ENCODE measurements around the gene C1orf74.
A peak's percentile ranks its signal among the peaks of the same experiment; 100 is the strongest.
"Not testable (repeated sequence)": the region's sequence is repeated elsewhere in the genome, so short reads cannot be mapped to it uniquely, and the experiment has no call there.

C1orf74 gene

GRCh38 chr1:209802117-209802779 lies 17.9 kb upstream of the C1orf74 start:
- Histone ChIP-seq H3K4me2 (ENCODE audit: low read length) (no peak overlapping the region), H3K79me2 (ENCODE audit: insufficient read depth, low read length) (no peaks in the 10 kb centered on the region), H3K4me3 (ENCODE audit: low read depth, low read length, poor library complexity, severe bottlenecking) (no peak overlapping the region), H3K9me3 (ENCODE audit: low read length) (no peaks in the 10 kb centered on the region), H3K9me2 (ENCODE audit: low read depth, low read length) (no peaks in the 10 kb centered on the region), H3K27me3 (ENCODE audit: insufficient read depth, low read length) (no peaks in the 10 kb centered on the region), H3K9ac (ENCODE audit: low read length) (no peak overlapping the region), H3F3A (ENCODE audit: insufficient read depth, low read length) (no peaks in the 10 kb centered on the region), H3K4me1 (ENCODE audit: insufficient read depth, low read length, severe bottlenecking) (peaks cover 4% of the 10 kb centered on the region), H4K20me1 (ENCODE audit: insufficient read depth, low read length) (no peaks in the 10 kb centered on the region), H2AFZ (ENCODE audit: low read length) (no peak overlapping the region), H3K36me3 (ENCODE audit: insufficient read depth, low read length) (no peaks in the 10 kb centered on the region), H3K27ac (ENCODE audit: low read depth, low read length, poor library complexity, severe bottlenecking) (no peak overlapping the region)
- no peak for TF ChIP-seq CTCF (IDR thresholded peaks at IDR 0.05; ENCODE audit: low read length)

DNA sequence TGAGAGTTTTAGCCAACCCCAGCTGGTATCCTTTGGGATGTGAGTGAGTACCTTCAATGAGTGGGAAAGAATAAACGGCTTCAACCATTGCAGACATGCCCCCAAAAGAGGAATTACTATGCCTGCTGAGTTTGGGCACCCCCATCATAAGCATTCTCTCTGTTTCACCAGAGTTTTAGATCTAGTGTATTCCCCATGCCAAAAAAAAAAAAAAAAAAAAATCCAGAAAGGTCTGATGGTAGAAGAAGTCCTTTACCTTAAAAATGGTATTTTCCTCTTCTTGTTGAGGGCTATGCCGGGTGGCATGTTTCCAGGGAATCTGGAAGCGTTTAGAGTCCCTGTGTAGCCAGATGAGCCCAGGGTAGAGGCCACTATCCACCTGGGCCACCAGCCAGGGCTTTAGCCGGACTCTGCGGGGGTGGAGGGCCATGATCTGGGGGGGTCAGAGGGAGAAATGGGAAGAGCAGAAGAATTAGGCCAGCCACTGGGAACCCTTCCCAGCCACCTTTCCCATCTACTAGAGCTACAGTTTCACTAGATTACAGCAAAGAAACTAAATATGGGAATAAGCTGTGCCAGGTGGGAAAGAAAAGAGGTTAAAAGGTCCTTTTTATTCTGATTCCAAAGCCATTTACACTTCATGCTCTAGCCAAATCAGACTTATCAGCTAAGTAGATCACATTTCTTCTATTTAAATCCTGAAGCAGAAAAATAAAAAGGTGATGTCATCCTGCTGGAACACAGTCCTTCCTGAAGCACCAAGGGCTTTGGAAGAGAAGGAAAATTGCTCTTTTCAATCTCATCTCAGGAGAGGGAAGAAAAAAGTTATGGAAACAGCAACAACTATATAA lies 16.9 kb upstream of the C1orf74 start:
- Histone ChIP-seq H3K4me3 (ENCODE audit: low read depth, low read length, poor library complexity, severe bottlenecking) (no peak overlapping the region), H3K4me2 (ENCODE audit: low read length) (no peak overlapping the region), H2AFZ (ENCODE audit: low read length) (no peak overlapping the region), H3K79me2 (ENCODE audit: insufficient read depth, low read length) (no peaks in the 10 kb centered on the region), H3F3A (ENCODE audit: insufficient read depth, low read length) (no peaks in the 10 kb centered on the region), H3K27me3 (ENCODE audit: insufficient read depth, low read length) (no peaks in the 10 kb centered on the region), H3K36me3 (ENCODE audit: insufficient read depth, low read length) (no peaks in the 10 kb centered on the region), H4K20me1 (ENCODE audit: insufficient read depth, low read length) (no peaks in the 10 kb centered on the region), H3K9me2 (ENCODE audit: low read depth, low read length) (no peaks in the 10 kb centered on the region), H3K9ac (ENCODE audit: low read length) (no peak overlapping the region), H3K27ac (ENCODE audit: low read depth, low read length, poor library complexity, severe bottlenecking) (no peak overlapping the region), H3K4me1 (ENCODE audit: insufficient read depth, low read length, severe bottlenecking) (peaks cover 1% of the 10 kb centered on the region), H3K9me3 (ENCODE audit: low read length) (no peaks in the 10 kb centered on the region)
- no peak for TF ChIP-seq CTCF (IDR thresholded peaks at IDR 0.05; ENCODE audit: low read length)
- no peak for TF ChIP-seq EZH2 (IDR thresholded peaks at IDR 0.05; ENCODE audit: borderline replicate concordance, low read length)

GRCh38 chr1:209797978-209798639 lies 13.8 kb upstream of the C1orf74 start:
- Histone ChIP-seq H3K4me2 (ENCODE audit: low read length) (no peak overlapping the region), H3K79me2 (ENCODE audit: insufficient read depth, low read length) (no peaks in the 10 kb centered on the region), H3F3A (ENCODE audit: insufficient read depth, low read length) (no peaks in the 10 kb centered on the region), H3K9ac (ENCODE audit: low read length) (no peak overlapping the region), H3K9me2 (ENCODE audit: low read depth, low read length) (no peaks in the 10 kb centered on the region), H4K20me1 (ENCODE audit: insufficient read depth, low read length) (no peaks in the 10 kb centered on the region), H3K9me3 (ENCODE audit: low read length) (no peaks in the 10 kb centered on the region), H3K4me3 (ENCODE audit: low read depth, low read length, poor library complexity, severe bottlenecking) (no peak overlapping the region), H3K27me3 (ENCODE audit: insufficient read depth, low read length) (peaks cover 11% of the 10 kb centered on the region; the same call in 1 of the 2 replicates), H3K36me3 (ENCODE audit: insufficient read depth, low read length) (no peaks in the 10 kb centered on the region), H3K4me1 (ENCODE audit: insufficient read depth, low read length, severe bottlenecking) (no peaks in the 10 kb centered on the region), H2AFZ (ENCODE audit: low read length) (no peak overlapping the region), H3K27ac (ENCODE audit: low read depth, low read length, poor library complexity, severe bottlenecking) (no peak overlapping the region)
- TF ChIP-seq EZH2 (IDR thresholded peaks at IDR 0.05; ENCODE audit: borderline replicate concordance, low read length) (no peak), CTCF (IDR thresholded peaks at IDR 0.05; ENCODE audit: low read length) (peak; percentile 45)

- H2AFZ ChIP-seq (ENCODE audit: low read length); H3K4me2 ChIP-seq (ENCODE audit: low read length); H4K20me1 ChIP-seq (ENCODE audit: insufficient read depth, low read length): not testable (repeated sequence)
Measured at GRCh38 chr1:209793711-209794110, 9.4 kb upstream of the C1orf74 start.

More at GRCh38 chr1:209793711-209794110, 9.4 kb upstream of the C1orf74 start:
- not testable (repeated sequence) for H3K79me2 ChIP-seq (ENCODE audit: insufficient read depth, low read length); H3K4me3 ChIP-seq (ENCODE audit: low read depth, low read length, poor library complexity, severe bottlenecking); H3F3A ChIP-seq (ENCODE audit: insufficient read depth, low read length); H3K4me1 ChIP-seq (ENCODE audit: insufficient read depth, low read length, severe bottlenecking); H3K27ac ChIP-seq (ENCODE audit: low read depth, low read length, poor library complexity, severe bottlenecking); H3K9ac ChIP-seq (ENCODE audit: low read length); H3K36me3 ChIP-seq (ENCODE audit: insufficient read depth, low read length); H3K9me2 ChIP-seq (ENCODE audit: low read depth, low read length); H3K9me3 ChIP-seq (ENCODE audit: low read length)
- H3K27me3 ChIP-seq (ENCODE audit: insufficient read depth, low read length), result peaks cover 11% of the 10 kb centered on the region; the same call in 1 of the 2 replicates

Data from OCI-LY1 (cell line).